ENCODE data around the gene PLCD1.
"Not testable (repeated sequence)": the region's sequence is repeated elsewhere in the genome, so short reads cannot be mapped to it uniquely, and the experiment has no call there.

PLCD1 gene

GRCh38 chr3:37999836-38000235, 29.6 kb downstream of the PLCD1 start:
- no peak for DNase-seq

- no peak for DNase-seq
Measured at GRCh38 chr3:37997791-37998370, 31.6 kb downstream of the PLCD1 start.

GRCh38 chr3:37997342-37997741, 32.1 kb downstream of the PLCD1 start:
- DNase-seq: no peak

GRCh38 chr3:37996785-37997301, 32.6 kb downstream of the PLCD1 start:
- DNase-seq: peak; percentile 79

- DNase-seq: no peak
Measured at GRCh38 chr3:37995652-37996641, 33.5 kb downstream of the PLCD1 start.

- DNase-seq: no peak
Measured at GRCh38 chr3:37994639-37994972, 34.8 kb downstream of the PLCD1 start.

- DNase-seq: peak; percentile 72
Measured at GRCh38 chr3:37993820-37994638, 35.4 kb downstream of the PLCD1 start.

- no peak for DNase-seq
Measured at GRCh38 chr3:37993460-37993819, 36.0 kb downstream of the PLCD1 start.

- no peak for DNase-seq
Measured at GRCh38 chr3:37993067-37993455, 36.4 kb downstream of the PLCD1 start.

- no peak for DNase-seq
Measured at GRCh38 chr3:37992271-37993066, 37.0 kb downstream of the PLCD1 start.

- DNase-seq: no peak
Measured at GRCh38 chr3:37991823-37992222, 37.6 kb downstream of the PLCD1 start.

GRCh38 chr3:37991109-37991508, 38.3 kb downstream of the PLCD1 start:
- DNase-seq: no peak

- DNase-seq: no peak
Measured at GRCh38 chr3:37990527-37990926, 38.9 kb downstream of the PLCD1 start, which contains the start of gene VILL. TSS of gene VILL (plus strand) at chr3:37990786. CDS start at chr3:37993673, 2,887 bp downstream.

GRCh38 chr3:37989821-37990480, 39.5 kb downstream of the PLCD1 start:
- no peak for DNase-seq

- DNase-seq: no peak
Measured at GRCh38 chr3:37988931-37989525, 40.4 kb downstream of the PLCD1 start.

GRCh38 chr3:37988376-37988775, 41.1 kb downstream of the PLCD1 start:
- DNase-seq: not testable (repeated sequence)

GRCh38 chr3:37987751-37988179, 41.7 kb downstream of the PLCD1 start:
- DNase-seq: no peak

GRCh38 chr3:37987315-37987697, 42.1 kb downstream of the PLCD1 start:
- no peak for DNase-seq

GRCh38 chr3:37986479-37987314, 42.7 kb downstream of the PLCD1 start:
- DNase-seq: no peak

Data from fibroblast of skin of scalp (primary cell).